ENCODE data around the gene GPC6.

Gene GPC6

DNA sequence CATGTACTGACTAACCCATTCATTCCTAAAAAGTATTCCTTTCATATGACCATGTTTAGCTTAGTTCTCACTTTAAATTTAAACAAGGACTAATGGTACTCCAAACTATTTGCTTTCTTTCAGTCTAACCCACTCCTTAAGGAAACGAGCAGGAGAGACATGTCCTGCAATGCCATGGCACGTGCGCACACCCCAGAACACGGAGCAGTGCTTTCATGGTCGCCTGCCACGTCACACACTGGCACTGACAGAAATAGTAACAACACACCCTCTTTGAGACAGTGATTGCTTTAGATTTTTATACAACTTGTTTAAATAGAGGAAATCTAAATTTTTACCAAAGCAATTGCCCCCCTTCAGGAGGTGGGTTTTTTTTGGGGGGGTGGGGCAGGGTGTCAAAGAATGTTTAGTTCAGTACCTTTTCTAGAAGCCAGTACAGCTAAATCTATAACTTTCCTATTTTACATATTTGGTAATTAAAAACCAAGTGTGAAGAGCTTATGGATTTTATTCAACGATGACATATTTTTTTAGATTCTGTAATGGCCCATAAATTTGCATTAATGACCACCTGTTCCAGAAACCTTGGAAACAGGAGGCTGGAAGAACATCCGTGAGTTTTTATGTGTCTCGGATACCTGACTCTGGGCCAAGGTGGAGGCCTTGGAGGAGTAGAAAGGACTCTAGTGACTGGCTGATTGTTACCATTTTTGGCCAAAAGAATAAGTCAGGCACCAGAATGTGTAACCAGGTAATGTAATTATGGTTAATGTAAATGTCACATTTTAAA is 1005.7 kb downstream of the GPC6 start:
- no peak for DNase-seq

DNA sequence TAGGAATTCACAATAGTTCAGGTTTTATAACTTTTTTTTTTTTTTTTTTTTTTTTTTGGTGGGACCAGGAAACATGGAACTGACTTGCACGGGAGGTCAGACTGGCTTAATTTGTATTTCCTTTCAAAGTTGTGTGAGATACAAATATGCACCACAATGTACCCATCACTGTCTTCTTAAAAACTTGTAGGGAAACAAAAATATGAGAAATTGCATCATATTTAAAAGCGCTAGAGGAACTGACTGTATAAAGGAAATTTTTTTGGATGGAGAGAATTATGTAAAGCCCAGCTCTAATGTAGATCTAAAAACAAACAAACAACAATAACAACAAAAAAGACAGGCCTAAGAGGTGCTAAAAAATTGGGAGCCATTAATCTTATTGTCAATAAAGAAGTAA is 1006.3 kb downstream of the GPC6 start:
- no peak for DNase-seq

DNA sequence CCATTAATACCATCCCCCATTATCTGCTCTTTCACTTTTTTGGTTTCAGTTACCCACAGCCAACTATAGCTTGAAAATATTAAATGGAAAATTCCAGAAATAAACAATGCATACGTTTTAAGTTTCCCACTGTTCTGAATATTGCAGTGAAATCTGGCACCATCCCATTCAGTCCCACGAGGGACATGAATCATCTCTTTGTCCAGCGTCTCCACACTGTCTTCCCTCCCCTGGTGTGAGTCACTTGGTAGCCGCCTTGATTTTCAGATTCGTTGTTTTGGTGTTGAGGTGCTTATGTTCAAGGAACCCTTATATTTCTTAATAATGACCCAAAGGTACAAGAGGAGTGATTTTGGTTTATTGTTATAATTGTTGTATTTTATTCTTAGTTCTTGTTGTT is 1006.8 kb downstream of the GPC6 start:
- DNase-seq, result no peak

DNA sequence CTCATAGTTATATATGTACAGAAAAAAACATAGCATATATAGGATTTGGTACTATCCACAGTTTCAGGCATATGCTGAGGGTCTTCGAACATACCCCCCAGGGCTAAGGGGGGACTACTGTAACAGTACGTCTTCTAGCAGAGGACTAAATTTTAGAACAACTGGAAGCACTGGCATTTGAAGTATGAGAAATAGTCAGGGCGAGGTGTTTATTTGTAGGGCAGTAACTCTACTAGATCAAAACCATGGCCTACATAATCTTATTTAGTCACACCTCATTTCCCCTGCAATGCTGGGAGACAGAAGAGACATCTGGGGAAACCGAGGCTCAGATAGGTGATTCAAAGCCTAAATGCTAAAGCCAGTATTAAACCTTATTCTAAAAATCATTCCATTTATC is 1007.2 kb downstream of the GPC6 start:
- no peak for DNase-seq

DNA sequence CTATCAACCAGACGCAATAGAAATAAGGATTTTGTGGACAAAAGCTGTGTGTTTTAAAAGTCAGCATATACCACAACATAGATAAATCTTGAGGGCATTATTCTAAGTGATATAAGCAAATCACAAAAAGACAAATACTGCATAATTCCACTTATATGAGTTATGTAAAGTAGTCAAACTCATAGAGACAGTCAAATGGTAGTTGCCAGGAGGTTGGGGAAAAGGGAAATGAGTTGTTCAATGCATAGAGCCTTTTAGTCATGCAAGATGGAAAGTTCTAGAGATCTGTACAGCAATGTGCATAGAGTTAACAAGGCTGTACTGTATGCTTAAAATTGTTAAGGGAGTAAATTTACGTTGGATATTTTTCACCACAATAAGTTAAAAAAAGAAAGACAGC is 1008.1 kb downstream of the GPC6 start:
- DNase-seq, result no peak

DNA sequence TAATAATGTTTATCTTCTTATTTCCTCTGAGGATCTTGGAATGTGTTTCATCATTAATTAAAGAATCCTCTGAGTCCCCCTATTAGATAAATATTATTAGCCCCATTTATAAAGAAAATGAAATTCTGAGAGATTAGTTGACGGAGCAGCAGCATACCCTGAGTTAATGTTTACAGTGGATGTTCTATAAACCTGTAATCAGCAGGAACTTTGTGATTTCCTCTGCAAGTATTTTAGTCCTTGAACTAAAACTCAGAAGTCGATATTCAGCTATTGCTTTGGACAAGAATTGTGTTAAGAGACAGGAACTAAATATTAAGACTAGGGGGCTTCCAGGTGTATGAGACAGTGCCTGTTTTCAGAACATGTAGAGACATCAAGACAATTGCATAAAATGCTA is 1009.5 kb downstream of the GPC6 start:
- no peak for DNase-seq

DNA sequence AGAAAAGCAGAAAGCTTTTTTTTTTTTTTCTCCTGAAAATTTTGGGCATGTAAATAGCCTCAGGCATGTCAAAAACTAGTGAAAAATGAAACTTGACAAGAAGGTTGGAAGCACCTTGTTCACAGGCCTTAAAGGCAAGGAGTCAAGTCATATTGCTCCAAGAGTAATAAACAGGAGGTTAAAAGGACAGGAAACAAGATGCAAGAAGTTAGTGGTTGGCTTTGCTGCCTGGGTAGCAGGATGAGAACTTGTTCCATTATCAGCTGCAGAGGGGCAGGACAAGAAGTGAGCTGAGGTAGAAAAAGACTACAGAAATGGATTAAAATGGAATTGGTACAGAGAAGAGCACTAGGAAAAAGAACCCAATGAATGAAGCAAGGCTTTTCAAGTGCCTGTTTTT is 1010.3 kb downstream of the GPC6 start:
- peak; percentile 12 for DNase-seq

DNA sequence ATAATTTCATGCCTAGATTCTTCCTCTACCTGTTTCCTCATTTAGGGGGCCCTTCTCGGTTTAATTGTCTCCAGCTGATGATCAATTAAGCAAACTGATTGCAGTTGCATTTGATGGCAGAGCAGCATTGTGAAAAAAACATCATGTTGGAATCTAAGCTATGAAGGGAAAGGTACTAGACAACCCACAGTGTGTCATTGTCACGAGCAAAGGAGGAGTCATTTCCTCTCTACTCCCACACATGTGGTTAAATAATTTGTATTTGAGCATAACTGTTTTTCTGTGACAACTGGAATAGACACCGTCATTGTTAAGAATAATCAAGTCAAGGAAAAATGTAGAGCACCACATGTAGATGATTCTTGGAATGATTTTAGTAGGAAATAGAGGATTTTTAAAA is 1012.5 kb downstream of the GPC6 start:
- peak; percentile 27 for DNase-seq

DNA sequence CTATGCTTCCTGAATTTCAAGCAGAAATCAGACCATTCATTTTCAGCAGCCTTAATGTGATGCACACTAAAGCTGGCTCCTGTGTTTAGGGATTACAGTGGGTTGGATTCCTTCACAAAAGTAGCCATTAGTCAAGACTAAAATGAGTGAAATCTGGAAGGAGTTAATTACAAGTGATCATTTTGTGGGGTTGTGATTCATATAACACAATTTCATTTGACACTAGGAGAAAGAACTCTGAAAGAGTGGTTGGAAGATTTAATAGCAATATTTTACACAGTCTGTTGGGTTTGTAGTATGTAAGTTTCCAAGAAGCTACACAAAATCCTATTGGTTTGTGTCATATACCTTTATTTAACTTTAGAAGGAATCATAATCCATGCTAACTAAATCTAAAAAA is 1015.9 kb downstream of the GPC6 start:
- no peak for DNase-seq

DNA sequence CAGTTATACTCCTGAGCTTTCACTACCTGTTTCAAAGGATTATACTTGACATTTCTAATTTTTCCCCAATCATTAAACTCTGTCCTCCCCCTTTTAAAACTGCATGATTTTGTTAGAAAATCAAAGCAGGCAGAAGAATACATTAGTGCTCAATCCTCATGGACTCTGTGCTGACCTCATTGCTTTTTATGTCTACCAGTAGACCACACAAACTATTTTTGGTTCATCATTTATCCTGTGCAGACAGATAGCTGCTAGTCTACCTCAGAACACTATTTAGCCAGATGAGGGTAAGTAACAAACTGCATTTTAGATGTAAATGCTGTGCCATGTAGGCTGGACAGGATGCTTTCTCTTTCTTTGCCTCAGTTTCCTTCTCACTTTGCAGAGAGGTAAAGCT is 1016.9 kb downstream of the GPC6 start:
- no peak for DNase-seq

DNA sequence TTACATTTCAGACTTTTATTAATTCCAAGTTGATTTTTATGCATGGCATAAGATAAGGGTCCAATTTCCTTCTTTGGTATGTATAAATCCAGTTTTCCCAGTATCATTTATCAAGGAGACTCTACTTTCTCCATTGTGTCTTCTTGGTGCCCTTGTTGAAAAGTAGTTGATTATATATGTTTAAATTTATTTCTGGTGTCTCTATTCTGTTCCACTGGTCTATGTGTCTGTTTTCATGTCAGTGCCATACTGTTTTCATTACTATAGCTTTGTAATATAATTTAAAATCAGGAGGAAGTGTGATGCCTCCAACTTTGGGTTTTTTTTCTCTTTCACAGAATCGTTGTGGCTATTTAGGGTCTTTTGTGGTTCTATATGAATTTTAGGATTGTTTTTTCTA is 1019.9 kb downstream of the GPC6 start:
- DNase-seq, result no peak

DNA sequence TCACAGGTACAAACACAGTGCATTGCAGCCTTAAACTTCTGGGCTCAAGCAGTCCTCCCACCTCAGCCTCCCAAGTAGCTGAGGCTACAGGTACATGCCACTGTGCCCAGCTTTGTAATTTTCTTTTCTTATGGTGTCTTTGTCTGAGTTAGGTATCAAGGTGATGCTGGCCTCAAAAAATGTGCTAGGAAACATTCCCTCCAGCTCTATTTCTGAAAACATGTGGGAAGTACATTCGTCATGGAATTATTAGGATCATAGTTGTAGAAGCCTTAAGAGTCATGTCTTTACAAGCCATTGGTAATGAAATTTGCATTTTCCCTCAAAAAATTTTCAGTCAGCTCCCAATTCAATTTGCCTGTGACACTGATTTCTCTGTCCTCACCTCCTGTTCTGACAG is 1021.3 kb downstream of the GPC6 start:
- no peak for DNase-seq

DNA sequence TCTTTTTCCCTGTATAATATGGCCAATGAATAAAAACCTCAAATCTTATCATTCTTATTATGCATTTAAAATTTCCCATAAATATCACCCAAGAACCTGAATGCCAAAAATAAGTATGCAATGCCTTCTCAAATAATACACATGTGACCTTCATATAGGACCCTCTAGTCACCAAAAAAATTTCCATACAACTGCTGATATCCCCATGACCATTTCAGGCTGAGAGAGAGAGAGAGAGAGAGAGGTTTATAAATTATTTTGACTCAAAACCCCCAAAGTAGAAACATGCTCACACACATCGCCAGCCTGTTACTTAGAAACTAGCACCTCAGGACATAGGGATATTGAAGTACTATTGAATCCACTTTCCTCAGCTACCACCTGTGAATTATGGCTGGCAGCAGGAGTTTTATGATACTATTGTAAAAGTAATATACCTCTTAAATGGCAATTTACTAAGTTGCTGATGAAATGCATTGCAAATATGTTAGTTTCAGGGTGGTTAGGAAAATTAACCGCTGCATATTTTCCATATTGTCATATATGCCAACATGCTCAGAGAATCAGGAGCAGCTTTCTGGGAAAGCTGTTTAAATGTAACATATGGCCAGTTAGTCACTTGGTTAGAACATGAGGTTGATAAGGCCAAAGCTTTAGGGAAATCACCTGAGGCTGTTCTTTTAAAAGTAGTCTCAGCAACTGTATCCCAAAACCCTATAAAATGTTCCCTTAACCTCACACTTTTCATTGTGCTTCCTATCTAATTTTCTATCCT is 1022.0 kb downstream of the GPC6 start:
- DNase-seq, result no peak

DNA sequence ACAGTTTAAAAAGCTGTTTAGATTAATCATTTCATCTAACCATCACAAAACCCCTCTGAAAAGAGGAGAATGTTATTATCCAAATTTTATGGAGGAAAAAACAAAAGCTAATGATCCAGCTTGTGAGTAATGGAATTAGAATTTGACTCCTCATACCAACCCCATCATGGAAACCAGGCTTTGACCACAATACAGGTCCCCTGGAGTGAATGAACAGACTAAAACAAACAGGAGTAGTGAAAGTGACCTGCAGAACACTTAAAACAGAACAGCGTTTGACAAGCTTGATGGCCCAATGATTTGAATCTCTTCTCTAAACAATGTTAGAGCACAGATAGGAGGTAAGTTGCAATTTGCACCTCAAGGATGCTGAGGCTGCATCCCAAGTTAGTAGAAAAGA is 1022.9 kb downstream of the GPC6 start:
- DNase-seq, result no peak

DNA sequence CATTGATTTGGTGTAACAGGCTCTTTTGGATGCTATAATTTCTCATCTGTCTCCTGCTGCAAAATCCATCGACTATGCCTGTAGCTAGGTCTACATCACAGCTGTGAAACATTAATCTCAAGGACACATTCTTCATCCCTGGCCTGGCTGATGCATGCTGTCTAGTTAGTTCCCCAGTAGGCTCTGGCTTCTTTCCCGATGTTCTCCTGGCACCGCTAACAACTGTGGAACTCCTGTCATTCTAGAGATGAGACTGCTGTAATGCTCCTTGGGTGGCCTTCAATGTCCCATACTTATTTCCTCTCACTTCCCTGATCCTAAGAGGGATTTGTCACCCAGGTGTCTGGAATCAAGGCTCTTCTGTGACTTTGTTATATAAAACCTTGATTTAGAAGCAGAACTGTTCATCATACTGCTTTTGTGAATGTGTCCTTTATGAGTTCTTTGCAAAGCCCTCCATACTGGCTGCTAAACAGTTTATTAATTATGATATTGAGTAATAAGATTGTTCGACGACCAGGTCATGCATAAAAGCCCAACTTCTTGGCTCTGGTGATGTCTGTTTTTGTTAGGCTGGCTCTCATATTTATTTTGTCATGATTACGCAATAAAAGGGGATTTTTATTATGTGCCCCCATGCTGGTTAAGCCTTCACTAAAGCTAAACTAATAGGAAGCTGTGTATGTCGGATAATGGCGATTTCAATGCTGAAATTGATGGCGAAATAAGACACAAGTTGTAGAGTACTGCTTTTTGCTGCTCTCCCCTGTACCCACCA is 1025.4 kb downstream of the GPC6 start:
- no peak for DNase-seq

DNA sequence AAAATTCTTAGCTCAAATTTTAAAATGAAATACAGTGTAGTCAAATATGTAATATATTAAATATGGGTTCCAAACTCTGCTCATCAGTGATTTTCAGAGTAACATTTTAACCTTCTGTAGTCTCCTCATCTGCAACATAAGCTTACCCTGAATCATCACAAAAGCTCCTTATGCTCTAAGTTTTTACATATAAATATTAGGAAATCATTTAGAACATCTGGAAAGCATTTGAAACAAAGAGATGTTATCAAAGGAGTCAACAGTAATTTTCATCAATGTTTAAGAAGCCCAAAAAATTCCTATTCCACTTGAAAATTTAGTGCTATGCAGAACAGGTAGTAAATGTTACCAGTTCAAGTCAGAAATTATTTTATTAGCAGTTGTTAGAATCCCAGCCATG is 1028.1 kb downstream of the GPC6 start:
- no peak for DNase-seq

DNA sequence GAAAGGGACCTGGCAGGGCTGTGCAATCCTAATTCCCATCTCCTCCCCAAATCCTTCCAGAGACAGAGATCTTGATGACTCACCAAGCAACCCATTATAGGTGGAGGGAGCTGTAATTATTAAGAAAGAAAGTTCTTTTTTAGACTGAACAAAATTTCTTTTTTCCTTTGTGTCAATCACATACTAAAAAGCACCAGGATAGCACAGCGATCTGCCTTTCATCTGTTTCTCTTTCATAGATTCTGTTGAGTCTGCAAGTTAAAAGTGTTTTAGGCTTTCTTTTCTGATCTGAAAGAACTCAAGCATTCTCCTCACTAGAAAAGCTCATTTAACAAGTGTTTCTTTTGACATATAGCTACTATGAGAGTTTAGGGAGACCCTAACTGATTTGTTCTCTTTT is 1030.1 kb downstream of the GPC6 start:
- no peak for DNase-seq

DNA sequence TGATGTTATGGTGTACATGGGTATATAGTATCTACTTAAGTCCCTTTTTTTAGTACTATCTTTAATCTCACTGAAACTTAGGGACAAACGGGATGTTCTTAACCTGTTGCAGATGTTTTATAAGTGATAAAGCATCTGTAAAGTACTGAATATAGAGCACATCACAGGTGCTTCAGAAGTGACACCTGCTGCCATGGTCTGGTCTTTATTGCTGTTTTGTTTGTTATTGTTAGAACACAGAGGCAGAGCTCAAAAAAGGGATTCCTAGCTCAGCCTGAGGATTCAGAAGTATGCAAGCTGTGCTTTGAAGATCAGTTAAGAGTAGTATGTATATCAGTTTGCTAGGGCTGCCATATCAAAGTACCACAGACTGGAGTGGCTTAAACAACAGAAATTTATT is 1033.4 kb downstream of the GPC6 start:
- DNase-seq, result no peak

DNA sequence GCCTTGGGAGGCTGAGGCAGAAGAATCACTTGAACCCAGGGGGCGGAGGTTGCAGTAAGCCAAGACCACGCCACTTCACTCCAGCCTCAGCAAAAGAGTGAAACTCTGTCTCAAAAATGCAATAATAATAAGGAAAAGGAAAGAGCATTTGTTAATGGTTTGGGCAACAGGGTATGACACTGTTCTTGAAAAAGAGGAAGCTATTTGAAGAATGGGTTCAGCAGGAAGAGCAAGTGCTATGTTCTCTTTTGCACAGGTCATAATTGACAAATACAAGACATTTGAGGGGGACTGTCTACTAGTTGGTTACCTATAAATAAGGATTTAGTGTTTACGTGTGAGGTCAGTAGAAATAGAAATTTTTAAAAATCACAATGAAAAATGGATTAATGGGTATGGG is 1034.6 kb downstream of the GPC6 start:
- no peak for DNase-seq

DNA sequence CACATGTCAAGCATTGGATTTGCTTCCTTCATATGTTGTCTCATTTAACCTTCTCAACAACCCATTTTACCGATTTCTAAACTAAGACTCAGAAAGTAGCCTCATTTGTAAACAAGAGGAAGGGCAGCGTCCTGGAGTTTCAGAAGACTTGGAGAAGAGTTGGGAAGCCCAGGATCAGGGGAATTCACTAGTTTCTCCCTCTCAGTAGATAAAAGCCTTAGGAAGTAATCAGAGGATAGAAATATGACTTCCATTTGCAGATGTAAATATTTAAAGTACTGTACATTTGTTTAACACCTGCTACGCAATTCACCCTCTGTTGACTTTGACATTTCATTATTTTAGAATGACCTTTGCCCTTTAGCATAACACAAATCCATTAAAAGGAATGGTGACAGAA is 1036.4 kb downstream of the GPC6 start:
- no peak for DNase-seq

DNA sequence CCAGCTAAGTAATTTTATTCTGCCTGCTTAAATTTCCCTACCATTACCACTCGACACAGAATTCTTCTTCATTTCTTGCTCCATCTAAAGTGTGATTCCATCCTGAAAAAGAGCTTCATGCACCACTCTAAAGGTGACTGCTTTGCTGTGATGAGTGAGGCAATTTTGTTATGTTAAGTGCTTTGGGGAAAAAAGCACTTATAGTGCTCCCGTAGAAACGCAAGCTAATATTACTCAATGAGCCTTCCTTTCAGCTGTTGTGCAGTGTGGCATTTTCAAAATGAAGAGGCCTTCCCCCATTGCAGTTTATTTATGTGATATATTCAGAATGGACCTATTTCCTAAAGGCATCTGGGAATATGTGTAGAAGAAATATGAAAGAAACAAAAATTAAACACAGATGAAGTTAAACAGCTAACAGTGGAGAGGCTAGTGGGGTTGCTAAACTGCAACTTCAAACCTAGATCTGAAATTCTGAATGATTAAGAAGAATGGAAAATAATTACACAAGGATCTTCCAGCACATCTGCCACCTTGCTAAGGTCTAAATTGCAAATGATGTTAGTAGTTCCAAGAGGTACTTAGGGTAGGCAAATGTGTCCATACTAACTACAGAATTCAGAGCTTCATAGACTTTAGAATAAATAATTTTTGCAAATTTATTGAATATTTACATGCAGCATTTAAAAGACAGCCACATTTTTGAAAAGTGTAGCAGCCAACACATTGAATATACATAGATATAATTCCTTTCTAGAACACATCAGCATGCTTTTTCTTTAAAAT is 1041.2 kb downstream of the GPC6 start:
- DNase-seq, result no peak

DNA sequence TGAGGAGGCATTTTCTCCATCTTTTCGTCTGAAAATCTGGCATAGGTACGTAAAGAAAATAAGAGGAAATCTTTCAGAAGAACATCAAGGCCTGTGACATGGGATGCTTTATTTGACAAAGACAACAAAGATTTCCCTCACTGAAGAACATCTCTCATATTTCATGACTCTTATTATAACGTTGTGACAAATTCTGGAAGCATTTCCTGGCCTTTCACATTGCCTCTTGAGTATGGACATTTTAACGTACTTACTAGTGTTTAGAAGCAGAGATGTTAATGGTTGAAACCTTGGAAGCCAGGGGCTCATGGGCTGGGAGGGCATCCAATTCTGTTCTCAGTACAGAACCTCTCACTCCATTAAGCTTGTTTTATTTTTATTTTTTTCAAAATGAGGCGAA is 1042.1 kb downstream of the GPC6 start:
- DNase-seq, result no peak

DNA sequence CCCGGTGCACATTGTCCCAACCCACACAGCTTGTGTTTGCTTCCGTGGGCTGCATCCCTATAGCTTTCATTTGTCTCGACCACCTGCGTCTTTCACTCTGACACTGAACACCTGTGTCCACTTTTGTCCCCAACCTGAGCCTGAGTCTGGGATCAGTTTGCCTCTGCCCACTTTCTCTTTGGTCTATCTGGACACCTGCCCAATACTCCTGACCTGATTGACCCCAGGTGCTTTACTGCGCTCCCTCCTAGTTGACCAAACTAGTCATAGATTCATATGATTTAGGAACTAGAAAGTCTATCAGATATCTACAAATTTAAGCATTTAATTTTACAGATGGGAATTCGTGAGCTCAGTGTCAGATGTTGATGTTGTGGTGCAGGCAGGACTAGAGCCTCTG is 1043.0 kb downstream of the GPC6 start:
- DNase-seq, result no peak

Measured in stimulated activated CD4-positive, alpha-beta T cell treated with anti-CD3 and anti-CD28 coated beads, Interleukin-15, amount 100 ng/mL, for 24 hours (primary cell).